LNCaP clone FGC (cell line): ENCODE results near the gene CYP2B6.

Experiments used
- DNase-seq: peaks from one replicate; pipeline ENCODE4 v3.0.0-alpha.2; 2011; ENCODE audit warnings: low read depth
- H3K4me3 ChIP-seq: 2 replicates; pipeline ENCODE4 v1.5.1; 2011; ENCODE audit warnings: mild to moderate bottlenecking, low read depth, low read length, control low read depth
- TF ChIP-seq, protein P1 (sequence below): IDR thresholded peaks from 2 replicates; pipeline ENCODE4 v1.5.1; 2012; ENCODE audit warnings: mild to moderate bottlenecking; ENCODE audit not compliant: control insufficient read depth, insufficient read depth; ENCODE audit errors: extremely low read depth

Gene CYP2B6

DNA sequence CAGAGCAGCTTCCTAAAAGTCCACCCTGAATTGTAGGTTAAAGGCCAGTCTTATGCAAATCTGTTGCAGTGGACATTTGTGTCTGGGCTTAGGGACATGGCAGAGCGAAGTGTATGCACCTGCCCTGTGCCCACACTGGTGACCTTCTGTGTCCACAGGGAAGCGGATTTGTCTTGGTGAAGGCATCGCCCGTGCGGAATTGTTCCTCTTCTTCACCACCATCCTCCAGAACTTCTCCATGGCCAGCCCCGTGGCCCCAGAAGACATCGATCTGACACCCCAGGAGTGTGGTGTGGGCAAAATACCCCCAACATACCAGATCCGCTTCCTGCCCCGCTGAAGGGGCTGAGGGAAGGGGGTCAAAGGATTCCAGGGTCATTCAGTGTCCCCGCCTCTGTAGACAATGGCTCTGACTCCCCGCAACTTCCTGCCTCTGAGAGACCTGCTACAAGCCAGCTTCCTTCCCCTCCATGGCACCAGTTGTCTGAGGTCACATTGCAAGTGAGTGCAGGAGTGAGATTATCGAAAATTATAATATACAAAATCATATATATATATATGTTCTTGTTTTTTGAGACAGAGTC is 25.5 kb downstream of the CYP2B6 start:
- DNase-seq: no peak
- TF ChIP-seq, protein P1, sequence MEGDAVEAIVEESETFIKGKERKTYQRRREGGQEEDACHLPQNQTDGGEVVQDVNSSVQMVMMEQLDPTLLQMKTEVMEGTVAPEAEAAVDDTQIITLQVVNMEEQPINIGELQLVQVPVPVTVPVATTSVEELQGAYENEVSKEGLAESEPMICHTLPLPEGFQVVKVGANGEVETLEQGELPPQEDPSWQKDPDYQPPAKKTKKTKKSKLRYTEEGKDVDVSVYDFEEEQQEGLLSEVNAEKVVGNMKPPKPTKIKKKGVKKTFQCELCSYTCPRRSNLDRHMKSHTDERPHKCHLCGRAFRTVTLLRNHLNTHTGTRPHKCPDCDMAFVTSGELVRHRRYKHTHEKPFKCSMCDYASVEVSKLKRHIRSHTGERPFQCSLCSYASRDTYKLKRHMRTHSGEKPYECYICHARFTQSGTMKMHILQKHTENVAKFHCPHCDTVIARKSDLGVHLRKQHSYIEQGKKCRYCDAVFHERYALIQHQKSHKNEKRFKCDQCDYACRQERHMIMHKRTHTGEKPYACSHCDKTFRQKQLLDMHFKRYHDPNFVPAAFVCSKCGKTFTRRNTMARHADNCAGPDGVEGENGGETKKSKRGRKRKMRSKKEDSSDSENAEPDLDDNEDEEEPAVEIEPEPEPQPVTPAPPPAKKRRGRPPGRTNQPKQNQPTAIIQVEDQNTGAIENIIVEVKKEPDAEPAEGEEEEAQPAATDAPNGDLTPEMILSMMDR: no peak
- H3K4me3 ChIP-seq: no peak overlapping the region

DNA sequence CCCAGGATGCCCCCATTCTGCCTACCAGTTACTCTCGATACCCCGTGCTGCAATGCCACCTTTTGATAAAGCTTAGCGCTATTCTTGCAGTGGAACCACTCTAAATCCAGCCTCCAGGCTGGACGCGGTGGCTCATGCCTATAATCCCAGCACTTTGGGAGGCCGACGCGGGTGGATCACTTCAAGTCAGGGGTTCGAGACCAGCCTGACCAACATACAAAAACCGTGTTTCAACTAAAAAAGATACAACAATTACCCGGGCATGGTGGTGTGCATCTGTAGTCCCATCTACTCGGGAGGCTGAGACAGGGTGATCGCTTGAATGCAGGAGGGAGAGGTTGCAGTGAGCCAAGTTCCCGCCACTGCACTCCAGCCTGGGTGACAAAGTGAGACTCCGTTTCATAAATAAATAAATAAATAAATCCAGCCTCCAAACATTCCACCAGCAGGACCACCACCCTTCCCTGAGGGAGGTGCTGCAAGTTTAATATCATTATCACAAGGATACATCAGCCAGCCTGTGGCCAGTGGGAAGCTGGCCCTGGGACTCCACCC is 27.7 kb downstream of the CYP2B6 start:
- H3K4me3 ChIP-seq: no peak overlapping the region
- TF ChIP-seq, protein P1: no peak
- DNase-seq: no peak

DNA sequence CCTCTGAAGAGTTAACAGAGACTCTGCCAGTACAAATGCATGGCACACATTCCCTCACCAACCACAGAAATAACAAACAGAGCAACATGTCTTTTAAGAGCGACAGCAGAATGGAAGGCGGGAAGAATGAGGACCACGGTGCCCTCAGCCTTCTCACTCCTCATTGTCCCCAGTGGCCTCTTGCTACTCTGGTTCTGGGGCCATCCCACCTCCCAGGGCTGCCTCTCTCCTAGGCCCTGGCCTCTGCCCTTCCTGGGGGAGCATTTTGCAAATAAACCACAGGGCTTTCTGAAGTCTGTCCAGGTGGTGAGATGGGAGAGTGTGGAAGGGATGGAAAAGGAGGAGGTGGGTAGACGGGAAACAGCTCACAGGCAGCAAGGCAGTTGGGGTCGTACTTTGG is 28.3 kb downstream of the CYP2B6 start:
- H3K4me3 ChIP-seq: no peak overlapping the region
- DNase-seq: no peak
- TF ChIP-seq, protein P1: no peak

DNA sequence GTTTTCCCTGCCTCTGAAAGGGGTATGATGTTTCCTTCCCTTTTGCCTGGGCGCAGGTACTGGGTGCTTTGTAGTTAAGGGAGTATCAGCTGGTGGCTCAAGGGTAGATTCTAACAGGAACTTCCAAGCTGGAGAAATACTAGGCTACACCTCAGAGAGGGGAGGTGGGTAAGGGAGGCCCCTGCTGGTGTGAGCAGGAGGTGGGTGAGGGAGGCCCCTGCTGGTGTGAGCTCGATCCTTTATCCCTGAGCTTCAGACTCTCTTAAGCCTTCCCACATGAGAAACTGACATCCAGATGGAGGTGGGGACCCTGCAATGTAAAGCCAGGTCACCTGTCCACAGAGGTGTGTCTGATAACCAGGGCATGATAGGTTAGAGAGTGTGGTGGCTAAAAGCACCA is 32.1 kb downstream of the CYP2B6 start:
- no peak overlapping the region for H3K4me3 ChIP-seq
- TF ChIP-seq, protein P1: no peak
- DNase-seq: no peak

DNA sequence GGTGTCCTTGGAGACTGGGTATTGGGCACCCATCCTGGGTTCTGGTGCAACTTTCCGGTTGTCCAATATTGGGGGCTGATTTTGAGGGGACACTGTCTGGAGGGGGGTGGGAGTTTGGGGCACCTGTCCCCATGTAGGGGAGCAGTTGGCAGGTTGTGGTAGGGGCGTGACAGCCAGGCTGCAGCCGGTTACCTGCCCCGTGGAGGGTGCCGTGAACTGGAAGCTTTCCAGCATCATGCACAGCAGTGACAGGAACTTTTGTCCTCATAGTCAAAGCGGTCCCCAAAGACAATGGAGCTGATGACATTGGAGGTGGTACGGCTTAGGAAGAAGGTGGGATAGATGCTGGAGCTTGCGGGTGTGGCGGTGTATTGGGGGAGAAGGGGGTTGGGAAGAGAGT is 34.3 kb downstream of the CYP2B6 start:
- TF ChIP-seq, protein P1: no peak
- H3K4me3 ChIP-seq: no peak overlapping the region
- no peak for DNase-seq

DNA sequence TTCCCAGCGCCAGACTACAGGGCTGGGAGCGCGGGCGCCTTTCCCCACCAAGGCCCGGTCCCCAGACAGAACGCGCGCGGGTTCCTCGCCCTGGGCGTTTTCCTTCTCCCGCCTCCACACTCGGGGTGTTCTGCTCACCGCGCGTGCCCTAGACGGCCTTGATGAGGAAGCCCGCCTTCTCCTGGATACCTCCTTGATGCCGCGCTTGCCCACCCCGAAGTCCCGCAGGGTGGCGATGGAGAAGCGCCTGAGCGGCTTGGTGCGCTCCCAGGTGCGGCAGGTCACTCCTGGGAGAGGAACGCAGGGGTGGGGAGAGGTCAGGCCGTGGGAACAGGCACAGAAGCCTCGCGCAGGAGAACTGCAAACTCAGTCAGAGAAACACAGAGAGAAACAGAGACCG is 34.8 kb downstream of the CYP2B6 start:
- H3K4me3 ChIP-seq: no peak overlapping the region
- no peak for DNase-seq
- TF ChIP-seq, protein P1: no peak
